Uterus (tissue), 4 donors: ENCODE data around the gene MOB3A. TPM values are rescaled to one million over a fixed set of nuclear protein-coding genes. Genes with fewer than 3 reads are reported as not detected.

Experiments
- DNase-seq, 2 donors: peaks; one replicate each; pipeline ENCODE4 v3.0.0-alpha.2; 2019 to 2020
- H3K27ac ChIP-seq, 2 donors: fragments of 200-600 bp; sonication (generic); 1 replicate in 1 of 2; 2 replicates in 1 of 2; pipeline ENCODE4 v1.5.1; 2016 to 2018
- H3K27me3 ChIP-seq, 2 donors: fragments of 200-600 bp; sonication (generic); one replicate each; pipeline ENCODE4 v1.5.1; 2018 to 2019; ENCODE audit warnings: control low read depth in 1 of 2
- H3K36me3 ChIP-seq, 2 donors: fragments of 200-600 bp; sonication (generic); one replicate each; pipeline ENCODE4 v1.5.1; 2019; ENCODE audit warnings: control low read depth in 1 of 2
- H3K4me1 ChIP-seq, 2 donors: fragments of 200-600 bp; sonication (generic); one replicate each; pipeline ENCODE4 v1.5.1; 2018 to 2019; ENCODE audit warnings: control low read depth in 1 of 2
- H3K4me3 ChIP-seq, 2 donors: fragments of 200-600 bp; sonication (generic); 1 replicate in 1 of 2; 2 replicates in 1 of 2; pipeline ENCODE4 v1.5.1; 2018 to 2019; ENCODE audit warnings: mild to moderate bottlenecking in 1 of 2
- H3K9me3 ChIP-seq, 2 donors: fragments of 200-600 bp; sonication (generic); one replicate each; pipeline ENCODE4 v1.5.1; 2019; ENCODE audit warnings: control low read depth in 1 of 2
- POLR2A ChIP-seq, 2 donors: fragments of 450-650 bp; IDR thresholded peaks; one replicate each; pipeline ENCODE4 v1.6.1; 2016; ENCODE audit warnings: antibody characterized with exemption in 2 of 2, mild to moderate bottlenecking in 1 of 2, moderate library complexity in 1 of 2
- intact Hi-C: fragments of 100-400 bp; cut with DNase I; formaldehyde crosslinking; loops from one replicate; pipeline ENCODE4 v1.15.1; 2023; ENCODE audit warnings: low total_unique reads
- small RNA-seq: library from RNA; depleted of rRNA; stranded (forward); fragments of <200 nt; gene quantifications from one replicate; pipeline ENCODE3, GENCODE V24; 2016
- total RNA-seq, 4 donors: library from RNA; depleted of rRNA in 3 of 4; stranded (reverse); fragments of >200 nt in 3 of 4; gene quantifications; one replicate each; pipeline versions ENCODE4 v1.1.0 to v1.2.4, GENCODE V29; 2014 to 2023
- TF ChIP-seq, protein P1 (sequence below), 4 experiments: fragments of 200-600 bp in 2 of 4; fragments of 450-650 bp in 2 of 4; sonication (generic) in 2 of 4; IDR thresholded peaks; one replicate each; pipeline ENCODE4 v1.5.1; 2016 to 2019; ENCODE audit warnings: antibody characterized with exemption in 4 of 4, mild to moderate bottlenecking in 2 of 4, moderate library complexity in 1 of 4
- donor health status: DM: yes; HTN: yes; CAD: no.

MOB3A gene
- total RNA-seq, 4 donors from 2014 or later = 10.2 to 81.4 (median 20.7) TPM

- no peak overlapping the region for H3K4me3 ChIP-seq
- H3K9me3 ChIP-seq = no peaks in the 10 kb centered on the region
- intact Hi-C loops = loop anchor here (2.0 kb wide), 1 partner anchor 49 kb away; no protein-coding TSS in a partner anchor
- no peaks in the 10 kb centered on the region for H3K36me3 ChIP-seq
- TF ChIP-seq, protein P1, sequence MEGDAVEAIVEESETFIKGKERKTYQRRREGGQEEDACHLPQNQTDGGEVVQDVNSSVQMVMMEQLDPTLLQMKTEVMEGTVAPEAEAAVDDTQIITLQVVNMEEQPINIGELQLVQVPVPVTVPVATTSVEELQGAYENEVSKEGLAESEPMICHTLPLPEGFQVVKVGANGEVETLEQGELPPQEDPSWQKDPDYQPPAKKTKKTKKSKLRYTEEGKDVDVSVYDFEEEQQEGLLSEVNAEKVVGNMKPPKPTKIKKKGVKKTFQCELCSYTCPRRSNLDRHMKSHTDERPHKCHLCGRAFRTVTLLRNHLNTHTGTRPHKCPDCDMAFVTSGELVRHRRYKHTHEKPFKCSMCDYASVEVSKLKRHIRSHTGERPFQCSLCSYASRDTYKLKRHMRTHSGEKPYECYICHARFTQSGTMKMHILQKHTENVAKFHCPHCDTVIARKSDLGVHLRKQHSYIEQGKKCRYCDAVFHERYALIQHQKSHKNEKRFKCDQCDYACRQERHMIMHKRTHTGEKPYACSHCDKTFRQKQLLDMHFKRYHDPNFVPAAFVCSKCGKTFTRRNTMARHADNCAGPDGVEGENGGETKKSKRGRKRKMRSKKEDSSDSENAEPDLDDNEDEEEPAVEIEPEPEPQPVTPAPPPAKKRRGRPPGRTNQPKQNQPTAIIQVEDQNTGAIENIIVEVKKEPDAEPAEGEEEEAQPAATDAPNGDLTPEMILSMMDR (IDR thresholded peaks at IDR 0.05) = no peak
- TF ChIP-seq POLR2A (IDR thresholded peaks at IDR 0.05) = no peak
- H3K27me3 ChIP-seq = no peaks in the 10 kb centered on the region
- DNase-seq = no peak
- H3K4me1 ChIP-seq = no peaks in the 10 kb centered on the region
- no peak overlapping the region for H3K27ac ChIP-seq
Measured at GRCh38 chr19:2022289-2022688, 73.8 kb downstream of the MOB3A start.

- DNase-seq = no peak
- TF ChIP-seq POLR2A (IDR thresholded peaks at IDR 0.05) = no peak
- TF ChIP-seq, protein P1 (IDR thresholded peaks at IDR 0.05) = no peak
- no peak overlapping the region for H3K4me3 ChIP-seq
- H3K27me3 ChIP-seq = no peaks in the 10 kb centered on the region
- H3K27ac ChIP-seq = no peak overlapping the region
- H3K36me3 ChIP-seq = no peaks in the 10 kb centered on the region
- intact Hi-C loops = loop anchor here (2.0 kb wide), 1 partner anchor 49 kb away; no protein-coding TSS in a partner anchor
- no peaks in the 10 kb centered on the region for H3K9me3 ChIP-seq
- H3K4me1 ChIP-seq = no peaks in the 10 kb centered on the region
Measured at GRCh38 chr19:2021453-2022140, 74.5 kb downstream of the MOB3A start.

Small RNA genes within 50 kb of the gene (small RNA-seq; reads per million reads assigned to genes)
- gene AC007136.1 = not detected

Other genes starting within 250 kb of the MOB3A start
- gene REXO1, start 247.8 kb downstream of the MOB3A start, total RNA-seq = 10 to 100 TPM in 2 of 4 donors, 1 to 10 TPM in 2; 1.5 to 67.4 (median 25.1) TPM
- gene KLF16, start 232.7 kb downstream of the MOB3A start, total RNA-seq = 10 to 100 TPM in 1 of 4 donors, 1 to 10 TPM in 1, under 1 TPM in 1, not detected in 1; 0.26 to 17.7 (median 3.9) TPM
- 100 to 1,000 TPM in 1 of 4 donors, 10 to 100 TPM in 3; 33.8 to 142 (median 63.7) TPM for gene ABHD17A, start 210.8 kb downstream of the MOB3A start, total RNA-seq
- gene ADAT3, start 190.9 kb downstream of the MOB3A start, total RNA-seq = 1 to 10 TPM; 1.0 to 5.5 (median 2.8) TPM
- gene SCAMP4, start 190.9 kb downstream of the MOB3A start, total RNA-seq = 10 to 100 TPM in 3 of 4 donors, 1 to 10 TPM in 1; 9.5 to 68.9 (median 28.0) TPM
- 10 to 100 TPM in 3 of 4 donors, 1 to 10 TPM in 1; 8.2 to 59.4 (median 46.7) TPM for gene CSNK1G2, start 155.2 kb downstream of the MOB3A start, total RNA-seq
- 100 to 1,000 TPM in 1 of 4 donors, 10 to 100 TPM in 3; 48.2 to 105 (median 61.8) TPM for gene BTBD2, start 80.6 kb downstream of the MOB3A start, total RNA-seq
- 100 to 1,000 TPM in 2 of 4 donors, 10 to 100 TPM in 2; 34.6 to 155 (median 81.7) TPM for gene MKNK2, start 45.1 kb downstream of the MOB3A start, total RNA-seq
- gene IZUMO4, start 589 bp upstream of the MOB3A start, total RNA-seq = 10 to 100 TPM in 1 of 4 donors, 1 to 10 TPM in 3; 1.5 to 86.1 (median 5.7) TPM
- 10 to 100 TPM; 33.8 to 97.5 (median 49.8) TPM for gene AP3D1, start 55.2 kb upstream of the MOB3A start, total RNA-seq
- 10 to 100 TPM in 2 of 4 donors, 1 to 10 TPM in 2; 3.2 to 45.3 (median 10.0) TPM for gene DOT1L, start 67.6 kb upstream of the MOB3A start, total RNA-seq
- 10 to 100 TPM in 3 of 4 donors, 1 to 10 TPM in 1; 5.9 to 56.7 (median 30.1) TPM for gene PLEKHJ1, start 140.0 kb upstream of the MOB3A start, total RNA-seq
- 100 to 1,000 TPM in 1 of 4 donors, 10 to 100 TPM in 3; 33.2 to 107 (median 50.6) TPM for gene SF3A2, start 140.5 kb upstream of the MOB3A start, total RNA-seq
- gene AMH, start 153.0 kb upstream of the MOB3A start, total RNA-seq = 1 to 10 TPM in 1 of 4 donors, under 1 TPM in 1, not detected in 2; 0.35 to 3.5 TPM
- gene JSRP1, start 160.1 kb upstream of the MOB3A start, total RNA-seq = not detected
- gene PEAK3, start 185.8 kb upstream of the MOB3A start, total RNA-seq = under 1 TPM in 2 of 4 donors, not detected in 2; 0.26 to 0.40 TPM
- gene LINGO3, start 211.8 kb upstream of the MOB3A start, total RNA-seq = not detected
- 100 to 1,000 TPM in 3 of 4 donors, 10 to 100 TPM in 1; 51.8 to 186 (median 142) TPM for gene LSM7, start 232.3 kb upstream of the MOB3A start, total RNA-seq
- 10 to 100 TPM; 14.3 to 58.5 (median 31.5) TPM for gene SPPL2B, start 232.4 kb upstream of the MOB3A start, total RNA-seq